BLaER1 (cell line): ENCODE data around the gene NECTIN4.
"Not testable (repeated sequence)": the region's sequence is repeated elsewhere in the genome, so short reads cannot be mapped to it uniquely, and the experiment has no call there.

Experiments
- H3K27ac ChIP-seq: shearing (Covaris generic); formaldehyde crosslinking; 2 replicates; pipeline ENCODE4 v1.8.1; 2022
- H3K27me3 ChIP-seq: shearing (Covaris generic); formaldehyde crosslinking; 2 replicates; pipeline ENCODE4 v1.8.1; 2022
- H3K36me3 ChIP-seq: shearing (Covaris generic); formaldehyde crosslinking; 2 replicates; pipeline ENCODE4 v1.8.1; 2022
- H3K4me1 ChIP-seq: shearing (Covaris generic); formaldehyde crosslinking; 2 replicates; pipeline ENCODE4 v1.8.1; 2022
- H3K4me2 ChIP-seq: shearing (Covaris generic); formaldehyde crosslinking; 2 replicates; pipeline ENCODE4 v1.8.1; 2022
- H3K4me3 ChIP-seq: shearing (Covaris generic); formaldehyde crosslinking; 2 replicates; pipeline ENCODE4 v1.8.1; 2022
- H3K9ac ChIP-seq: shearing (Covaris generic); formaldehyde crosslinking; 2 replicates; pipeline ENCODE4 v1.8.1; 2022
- H3K9me3 ChIP-seq: shearing (Covaris generic); formaldehyde crosslinking; 2 replicates; pipeline ENCODE4 v1.8.1; 2022
- H4K20me1 ChIP-seq: shearing (Covaris generic); formaldehyde crosslinking; 2 replicates; pipeline ENCODE4 v1.8.1; 2022
- Cebpa-rat ChIP-seq: shearing (Covaris generic); IDR thresholded peaks from 2 replicates; pipeline ENCODE4 v1.8.1; 2022

NECTIN4 gene

GRCh38 chr1:161127649-161128048 is 38.3 kb upstream of the NECTIN4 start:
- Histone ChIP-seq H3K27me3 (no peaks in the 10 kb centered on the region), H3K4me1 (peaks cover 45% of the 10 kb centered on the region), H3K27ac (no peak overlapping the region), H3K36me3 (peaks cover 79% of the 10 kb centered on the region), H3K9ac (no peak overlapping the region), H4K20me1 (peaks cover 48% of the 10 kb centered on the region), H3K9me3 (no peaks in the 10 kb centered on the region), H3K4me2 (no peak overlapping the region), H3K4me3 (no peak overlapping the region)
- TF ChIP-seq Cebpa-rat = no peak

GRCh38 chr1:161122967-161123366 is 33.6 kb upstream of the NECTIN4 start:
- H3K9me3 ChIP-seq = no peaks in the 10 kb centered on the region
- no peak overlapping the region for H3K9ac ChIP-seq
- peaks cover 83% of the 10 kb centered on the region for H3K36me3 ChIP-seq
- peaks cover 36% of the 10 kb centered on the region for H4K20me1 ChIP-seq
- H3K4me2 ChIP-seq = no peak overlapping the region
- H3K27me3 ChIP-seq = no peaks in the 10 kb centered on the region
- no peak for TF ChIP-seq Cebpa-rat
- H3K4me3 ChIP-seq = no peak overlapping the region
- peaks cover 29% of the 10 kb centered on the region for H3K4me1 ChIP-seq
- no peak overlapping the region for H3K27ac ChIP-seq

- Histone ChIP-seq H3K27ac (no peak overlapping the region), H3K4me1 (peaks cover 25% of the 10 kb centered on the region), H3K4me2 (no peak overlapping the region), H3K4me3 (no peak overlapping the region), H3K27me3 (no peaks in the 10 kb centered on the region), H3K9ac (0 out of 2 replicates have a peak overlapping the region, but pooled peaks have one; percentile 21), H4K20me1 (peaks cover 30% of the 10 kb centered on the region), H3K9me3 (no peaks in the 10 kb centered on the region), H3K36me3 (peaks cover 71% of the 10 kb centered on the region)
- no peak for TF ChIP-seq Cebpa-rat
These were observed 32.5 kb upstream of the NECTIN4 start for GRCh38 chr1:161121834-161122233.

GRCh38 chr1:161121042-161121650 is 31.8 kb upstream of the NECTIN4 start:
- Histone ChIP-seq H4K20me1 (peaks cover 35% of the 10 kb centered on the region), H3K9me3 (no peaks in the 10 kb centered on the region), H3K9ac (0 out of 2 replicates have a peak overlapping the region, but pooled peaks have one; percentile 21), H3K4me3 (no peak overlapping the region), H3K36me3 (peaks cover 68% of the 10 kb centered on the region), H3K27ac (no peak overlapping the region), H3K4me2 (no peak overlapping the region), H3K4me1 (peaks cover 32% of the 10 kb centered on the region), H3K27me3 (no peaks in the 10 kb centered on the region)
- no peak for TF ChIP-seq Cebpa-rat

GRCh38 chr1:161119092-161119903 is 29.9 kb upstream of the NECTIN4 start:
- Histone ChIP-seq H3K36me3 (peaks cover 68% of the 10 kb centered on the region), H3K27me3 (no peaks in the 10 kb centered on the region), H3K9ac (peak overlapping the region; percentile 93), H3K4me2 (peak overlapping the region; percentile 96), H3K4me1 (peaks cover 49% of the 10 kb centered on the region), H3K27ac (peak overlapping the region; percentile 90), H4K20me1 (peaks cover 36% of the 10 kb centered on the region), H3K4me3 (peak overlapping the region; percentile 94; the same call in 1 of the 2 replicates), H3K9me3 (no peaks in the 10 kb centered on the region)
- no peak for TF ChIP-seq Cebpa-rat

GRCh38 chr1:161117759-161118581 is 28.6 kb upstream of the NECTIN4 start, which contains the start of the genes NIT1 and PFDN2:
Gene NIT1 (plus strand): TSS chr1:161118105. CDS start chr1:161118177, 72 bp downstream.
Gene PFDN2 (minus strand): TSS chr1:161118037. CDS start chr1:161118026, 11 bp downstream.
- Histone ChIP-seq H3K27ac (peak within 1 kb of the TSS; percentile 90), H3K4me1 (peaks cover 62% of the 10 kb centered on the region), H4K20me1 (peaks cover 41% of the 10 kb centered on the region), H3K27me3 (no peaks in the 10 kb centered on the region), H3K9ac (peak within 1 kb of the TSS; percentile 93), H3K4me2 (peak within 1 kb of the TSS; percentile 96), H3K4me3 (peak within 1 kb of the TSS; percentile 94), H3K9me3 (no peaks in the 10 kb centered on the region), H3K36me3 (peaks cover 65% of the 10 kb centered on the region)
- no peak for TF ChIP-seq Cebpa-rat

- H3K27me3 ChIP-seq, H3K27ac ChIP-seq, H3K4me3 ChIP-seq, H3K9ac ChIP-seq, H3K9me3 ChIP-seq: not testable (repeated sequence)
- H3K36me3 ChIP-seq = peaks cover 49% of the 10 kb centered on the region
- H3K4me2 ChIP-seq = peak overlapping the region; percentile 96
- H3K4me1 ChIP-seq = peaks cover 71% of the 10 kb centered on the region
- peaks cover 61% of the 10 kb centered on the region for H4K20me1 ChIP-seq
These were observed 26.6 kb upstream of the NECTIN4 start for GRCh38 chr1:161115961-161116360.

- no peak for TF ChIP-seq Cebpa-rat
- Histone ChIP-seq H4K20me1 (peaks cover 69% of the 10 kb centered on the region), H3K4me2 (peak overlapping the region; percentile 96), H3K4me1 (peaks cover 68% of the 10 kb centered on the region), H3K27me3 (no peaks in the 10 kb centered on the region), H3K9me3 (no peaks in the 10 kb centered on the region), H3K9ac (no peak overlapping the region), H3K4me3 (no peak overlapping the region), H3K36me3 (peaks cover 44% of the 10 kb centered on the region), H3K27ac (no peak overlapping the region)
These were observed 25.9 kb upstream of the NECTIN4 start for GRCh38 chr1:161115132-161115711.

GRCh38 chr1:161114556-161114955 is 25.2 kb upstream of the NECTIN4 start:
- Histone ChIP-seq H3K9ac (no peak overlapping the region), H3K27ac (no peak overlapping the region), H4K20me1 (peaks cover 75% of the 10 kb centered on the region), H3K9me3 (no peaks in the 10 kb centered on the region), H3K36me3 (peaks cover 45% of the 10 kb centered on the region), H3K4me3 (no peak overlapping the region), H3K27me3 (no peaks in the 10 kb centered on the region), H3K4me2 (peak overlapping the region; percentile 96; the same call in 1 of the 2 replicates), H3K4me1 (peaks cover 62% of the 10 kb centered on the region)
- no peak for TF ChIP-seq Cebpa-rat
